ENCODE results near the gene TAF1B.

The TAF1B gene

GRCh38 chr2:9807056-9807455, 36.2 kb upstream of the TAF1B start:
- Histone ChIP-seq H3K18ac (ENCODE audit: low read depth in 1 of 2, low read length in 2 of 2) (no peak overlapping the region), H3K79me1 (replicated peaks; ENCODE audit: low read length, poor library complexity, severe bottlenecking) (no peaks in the 10 kb centered on the region), H3K9me3 (ENCODE audit: control insufficient read depth, low read length) (no peaks in the 10 kb centered on the region), H4K8ac (ENCODE audit: low read length) (no peak overlapping the region), H2BK15ac (ENCODE audit: low read depth, poor library complexity, severe bottlenecking) (no peak overlapping the region), H3K14ac (ENCODE audit: low read length in 2 of 2) (no peak overlapping the region), H2AK5ac (ENCODE audit: low read length, severe bottlenecking) (no peak overlapping the region), H2BK120ac (ENCODE audit: low read depth, low read length) (no peak overlapping the region), H3K27me3 (ENCODE audit: control insufficient read depth in 1 of 2, insufficient read depth in 1 of 2, low read length in 2 of 2) (peaks cover 4 to 9% of the 10 kb centered on the region in 2 experiments), H3K4me1 (ENCODE audit: control insufficient read depth, insufficient read depth, low read depth, low read length) (peaks cover 12% of the 10 kb centered on the region), H3K4me3 (ENCODE audit: insufficient read depth in 1 of 2, low read depth in 1 of 2, low read length in 2 of 2) (no peak overlapping the region), H2BK12ac (ENCODE audit: low read length in 2 of 2) (no peak overlapping the region), H2AFZ (ENCODE audit: low read depth, low read length) (no peak overlapping the region), H3K4ac (ENCODE audit: low read depth in 1 of 2, low read length in 2 of 2) (no peak overlapping the region), H3K4me2 (ENCODE audit: low read length, poor library complexity, severe bottlenecking) (no peak overlapping the region), H3K36me3 (ENCODE audit: control insufficient read depth in 1 of 2, insufficient read depth in 2 of 2, low read depth in 1 of 2, low read length in 2 of 2) (no peaks in the 10 kb centered on the region), H3K9ac (ENCODE audit: low read length) (no peak overlapping the region), H2BK5ac (ENCODE audit: low read depth, low read length, poor library complexity, severe bottlenecking) (no peak overlapping the region), H3K23ac (ENCODE audit: low read length in 2 of 2) (no peak overlapping the region), H4K91ac (ENCODE audit: low read length) (no peak overlapping the region), H3K27ac (ENCODE audit: low read length, poor library complexity, severe bottlenecking) (no peak overlapping the region)
- WGBS = 95% methylated on average over 15 of the region's 15 CpGs
- no peak for DNase-seq

- WGBS = 95% methylated on average over 11 of the region's 13 CpGs
- H3K27me3 ChIP-seq (ENCODE audit: control insufficient read depth in 1 of 2, insufficient read depth in 1 of 2, low read length in 2 of 2) = peaks cover 4 to 9% of the 10 kb centered on the region in 2 experiments
- H2AK5ac ChIP-seq (ENCODE audit: low read length, severe bottlenecking) = no peak overlapping the region
- no peak overlapping the region for H2BK12ac ChIP-seq (ENCODE audit: low read length in 2 of 2)
- no peak overlapping the region for H2BK120ac ChIP-seq (ENCODE audit: low read depth, low read length)
- H3K27ac ChIP-seq (ENCODE audit: low read length, poor library complexity, severe bottlenecking) = no peak overlapping the region
- no peak overlapping the region for H3K9ac ChIP-seq (ENCODE audit: low read length)
- H3K4me3 ChIP-seq (ENCODE audit: insufficient read depth in 1 of 2, low read depth in 1 of 2, low read length in 2 of 2) = no peak overlapping the region
- peaks cover 7% of the 10 kb centered on the region for H3K4me1 ChIP-seq (ENCODE audit: control insufficient read depth, insufficient read depth, low read depth, low read length)
- H3K36me3 ChIP-seq (ENCODE audit: control insufficient read depth in 1 of 2, insufficient read depth in 2 of 2, low read depth in 1 of 2, low read length in 2 of 2) = no peaks in the 10 kb centered on the region
- H3K18ac ChIP-seq (ENCODE audit: low read depth in 1 of 2, low read length in 2 of 2) = no peak overlapping the region
- H3K4me2 ChIP-seq (ENCODE audit: low read length, poor library complexity, severe bottlenecking) = no peak overlapping the region
- H3K23ac ChIP-seq (ENCODE audit: low read length in 2 of 2) = no peak overlapping the region
- no peaks in the 10 kb centered on the region for H3K79me1 ChIP-seq (replicated peaks; ENCODE audit: low read length, poor library complexity, severe bottlenecking)
- H3K4ac ChIP-seq (ENCODE audit: low read depth in 1 of 2, low read length in 2 of 2) = no peak overlapping the region
- no peak overlapping the region for H3K14ac ChIP-seq (ENCODE audit: low read length in 2 of 2)
- H2BK5ac ChIP-seq (ENCODE audit: low read depth, low read length, poor library complexity, severe bottlenecking) = no peak overlapping the region
- H4K8ac ChIP-seq (ENCODE audit: low read length) = no peak overlapping the region
- DNase-seq = no peak
- H2AFZ ChIP-seq (ENCODE audit: low read depth, low read length) = no peak overlapping the region
- no peaks in the 10 kb centered on the region for H3K9me3 ChIP-seq (ENCODE audit: control insufficient read depth, low read length)
- no peak overlapping the region for H2BK15ac ChIP-seq (ENCODE audit: low read depth, poor library complexity, severe bottlenecking)
- no peak overlapping the region for H4K91ac ChIP-seq (ENCODE audit: low read length)
Observed at GRCh38 chr2:9807555-9808305, 35.5 kb upstream of the TAF1B start.

GRCh38 chr2:9808334-9809063, 34.8 kb upstream of the TAF1B start:
- H2AK5ac ChIP-seq (ENCODE audit: low read length, severe bottlenecking) = no peak overlapping the region
- H3K4me3 ChIP-seq (ENCODE audit: insufficient read depth in 1 of 2, low read depth in 1 of 2, low read length in 2 of 2) = no peak overlapping the region
- DNase-seq = no peak
- no peak overlapping the region for H4K91ac ChIP-seq (ENCODE audit: low read length)
- no peak overlapping the region for H4K8ac ChIP-seq (ENCODE audit: low read length)
- H3K4me1 ChIP-seq (ENCODE audit: control insufficient read depth, insufficient read depth, low read depth, low read length) = peaks cover under 1% of the 10 kb centered on the region
- H2BK5ac ChIP-seq (ENCODE audit: low read depth, low read length, poor library complexity, severe bottlenecking) = no peak overlapping the region
- no peak overlapping the region for H3K18ac ChIP-seq (ENCODE audit: low read depth in 1 of 2, low read length in 2 of 2)
- no peak overlapping the region for H3K4me2 ChIP-seq (ENCODE audit: low read length, poor library complexity, severe bottlenecking)
- 85% methylated on average over 16 of the region's 19 CpGs for WGBS
- H3K27ac ChIP-seq (ENCODE audit: low read length, poor library complexity, severe bottlenecking) = no peak overlapping the region
- no peak overlapping the region for H2BK120ac ChIP-seq (ENCODE audit: low read depth, low read length)
- H3K9ac ChIP-seq (ENCODE audit: low read length) = no peak overlapping the region
- H3K27me3 ChIP-seq (ENCODE audit: control insufficient read depth in 1 of 2, insufficient read depth in 1 of 2, low read length in 2 of 2) = peaks cover 4 to 9% of the 10 kb centered on the region in 2 experiments
- H2AFZ ChIP-seq (ENCODE audit: low read depth, low read length) = no peak overlapping the region
- H2BK12ac ChIP-seq (ENCODE audit: low read length in 2 of 2) = no peak overlapping the region
- H3K9me3 ChIP-seq (ENCODE audit: control insufficient read depth, low read length) = no peaks in the 10 kb centered on the region
- no peak overlapping the region for H3K23ac ChIP-seq (ENCODE audit: low read length in 2 of 2)
- peak overlapping the region; percentile 6 for H2BK15ac ChIP-seq (ENCODE audit: low read depth, poor library complexity, severe bottlenecking)
- H3K79me1 ChIP-seq (replicated peaks; ENCODE audit: low read length, poor library complexity, severe bottlenecking) = no peaks in the 10 kb centered on the region
- no peak overlapping the region for H3K4ac ChIP-seq (ENCODE audit: low read depth in 1 of 2, low read length in 2 of 2)
- H3K36me3 ChIP-seq (ENCODE audit: control insufficient read depth in 1 of 2, insufficient read depth in 2 of 2, low read depth in 1 of 2, low read length in 2 of 2) = no peaks in the 10 kb centered on the region
- H3K14ac ChIP-seq (ENCODE audit: low read length in 2 of 2) = no peak overlapping the region

GRCh38 chr2:9809064-9809356, 34.3 kb upstream of the TAF1B start:
- Histone ChIP-seq H3K36me3 (ENCODE audit: control insufficient read depth in 1 of 2, insufficient read depth in 2 of 2, low read depth in 1 of 2, low read length in 2 of 2) (no peaks in the 10 kb centered on the region), H3K27me3 (ENCODE audit: control insufficient read depth in 1 of 2, insufficient read depth in 1 of 2, low read length in 2 of 2) (peaks cover 4 to 9% of the 10 kb centered on the region in 2 experiments), H2BK5ac (ENCODE audit: low read depth, low read length, poor library complexity, severe bottlenecking) (no peak overlapping the region), H3K27ac (ENCODE audit: low read length, poor library complexity, severe bottlenecking) (no peak overlapping the region), H3K4ac (ENCODE audit: low read depth in 1 of 2, low read length in 2 of 2) (no peak overlapping the region), H4K91ac (ENCODE audit: low read length) (no peak overlapping the region), H2BK15ac (ENCODE audit: low read depth, poor library complexity, severe bottlenecking) (peak overlapping the region; percentile 6), H2AK5ac (ENCODE audit: low read length, severe bottlenecking) (no peak overlapping the region), H4K8ac (ENCODE audit: low read length) (no peak overlapping the region), H3K79me1 (replicated peaks; ENCODE audit: low read length, poor library complexity, severe bottlenecking) (no peaks in the 10 kb centered on the region), H2BK120ac (ENCODE audit: low read depth, low read length) (no peak overlapping the region), H3K9ac (ENCODE audit: low read length) (no peak overlapping the region), H3K4me1 (ENCODE audit: control insufficient read depth, insufficient read depth, low read depth, low read length) (peaks cover 5% of the 10 kb centered on the region), H3K9me3 (ENCODE audit: control insufficient read depth, low read length) (no peaks in the 10 kb centered on the region), H2AFZ (ENCODE audit: low read depth, low read length) (no peak overlapping the region), H3K14ac (ENCODE audit: low read length in 2 of 2) (no peak overlapping the region), H3K4me3 (ENCODE audit: insufficient read depth in 1 of 2, low read depth in 1 of 2, low read length in 2 of 2) (no peak overlapping the region), H3K4me2 (ENCODE audit: low read length, poor library complexity, severe bottlenecking) (no peak overlapping the region), H2BK12ac (ENCODE audit: low read length in 2 of 2) (no peak overlapping the region), H3K23ac (ENCODE audit: low read length in 2 of 2) (no peak overlapping the region), H3K18ac (ENCODE audit: low read depth in 1 of 2, low read length in 2 of 2) (no peak overlapping the region)
- WGBS = 87% methylated on average over 4 of the region's 4 CpGs
- no peak for DNase-seq

Data from mesenchymal stem cell (in vitro differentiated cells and primary cell).